Measurements from ENCODE around the gene ARID1B.

- TF ChIP-seq CTCF (IDR thresholded peaks at IDR 0.05; ENCODE audit: low read depth, low read length, missing input control) (no peak), MAX (IDR thresholded peaks at IDR 0.05) (no peak), GABPA (IDR thresholded peaks at IDR 0.05 in 1 of 2, conservative IDR thresholded peaks at IDR 0.05 in 1 of 2) (no peak), RXRA (IDR thresholded peaks at IDR 0.05) (no peak), TAF1 (conservative IDR thresholded peaks at IDR 0.05) (no peak), REST (IDR thresholded peaks at IDR 0.05) (no peak), NR2F2 (IDR thresholded peaks at IDR 0.05) (no peak), SP1 (IDR thresholded peaks at IDR 0.05) (no peak), JUND (IDR thresholded peaks at IDR 0.05) (no peak), YY1 (IDR thresholded peaks at IDR 0.05) (no peak), RAD21 (IDR thresholded peaks at IDR 0.05) (no peak), EGR1 (IDR thresholded peaks at IDR 0.05; ENCODE audit: low read depth in 2 of 2) (no peak)
These were observed 184.2 kb downstream of the ARID1B start for GRCh38 chr6:156961282-156961892.

Measured in liver (tissue), 3 donors.